Measurements from ENCODE around the gene PACRG.

The PACRG gene

GRCh38 chr6:163320804-163321203 is 593.0 kb downstream of the PACRG start:
- Histone ChIP-seq H3K27me3 (ENCODE audit: control insufficient read depth, insufficient read depth, low read length) (no peaks in the 10 kb centered on the region), H3K36me3 (ENCODE audit: control insufficient read depth, insufficient read depth, low read length) (no peaks in the 10 kb centered on the region), H3K9ac (ENCODE audit: low read length) (no peak overlapping the region), H3K4me1 (ENCODE audit: control insufficient read depth, insufficient read depth, low read length) (peaks cover 3% of the 10 kb centered on the region; the same call in 1 of the 2 replicates), H3K27ac (ENCODE audit: low read depth, low read length) (no peak overlapping the region), H3K9me3 (ENCODE audit: control insufficient read depth, insufficient read depth, low read depth, low read length) (no peaks in the 10 kb centered on the region), H3K4me3 (ENCODE audit: low read depth, low read length) (no peak overlapping the region)

DNA sequence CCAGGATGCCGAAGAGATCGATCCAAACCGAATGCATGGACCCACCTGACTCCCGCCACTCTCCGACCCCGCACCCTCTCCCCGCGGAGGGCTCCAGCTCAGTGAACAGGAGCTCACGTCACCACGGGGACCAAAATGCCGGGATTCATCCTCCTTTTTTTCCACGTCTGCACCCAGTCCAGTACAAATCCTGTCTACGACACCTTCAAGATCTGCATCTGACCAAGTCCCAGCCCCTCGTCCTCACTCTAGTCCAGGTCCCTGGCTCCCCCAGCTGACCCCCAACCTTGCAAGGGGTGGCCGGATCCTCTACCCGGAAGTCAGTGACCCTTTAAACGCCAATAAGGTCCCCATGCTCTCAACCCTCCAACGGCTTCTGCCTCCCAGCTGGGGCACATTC is 593.9 kb downstream of the PACRG start:
- Histone ChIP-seq H3K36me3 (ENCODE audit: control insufficient read depth, insufficient read depth, low read length) (no peaks in the 10 kb centered on the region), H3K4me3 (ENCODE audit: low read depth, low read length) (no peak overlapping the region), H3K27me3 (ENCODE audit: control insufficient read depth, insufficient read depth, low read length) (no peaks in the 10 kb centered on the region), H3K27ac (ENCODE audit: low read depth, low read length) (no peak overlapping the region), H3K4me1 (ENCODE audit: control insufficient read depth, insufficient read depth, low read length) (peaks cover 3% of the 10 kb centered on the region; the same call in 1 of the 2 replicates), H3K9ac (ENCODE audit: low read length) (no peak overlapping the region), H3K9me3 (ENCODE audit: control insufficient read depth, insufficient read depth, low read depth, low read length) (no peaks in the 10 kb centered on the region)

GRCh38 chr6:163323274-163323673 is 595.5 kb downstream of the PACRG start:
- Histone ChIP-seq H3K9me3 (ENCODE audit: control insufficient read depth, insufficient read depth, low read depth, low read length) (peaks cover 9% of the 10 kb centered on the region), H3K27ac (ENCODE audit: low read depth, low read length) (no peak overlapping the region), H3K27me3 (ENCODE audit: control insufficient read depth, insufficient read depth, low read length) (no peaks in the 10 kb centered on the region), H3K4me3 (ENCODE audit: low read depth, low read length) (no peak overlapping the region), H3K36me3 (ENCODE audit: control insufficient read depth, insufficient read depth, low read length) (no peaks in the 10 kb centered on the region), H3K9ac (ENCODE audit: low read length) (no peak overlapping the region), H3K4me1 (ENCODE audit: control insufficient read depth, insufficient read depth, low read length) (peaks cover 3% of the 10 kb centered on the region; the same call in 1 of the 2 replicates)

DNA sequence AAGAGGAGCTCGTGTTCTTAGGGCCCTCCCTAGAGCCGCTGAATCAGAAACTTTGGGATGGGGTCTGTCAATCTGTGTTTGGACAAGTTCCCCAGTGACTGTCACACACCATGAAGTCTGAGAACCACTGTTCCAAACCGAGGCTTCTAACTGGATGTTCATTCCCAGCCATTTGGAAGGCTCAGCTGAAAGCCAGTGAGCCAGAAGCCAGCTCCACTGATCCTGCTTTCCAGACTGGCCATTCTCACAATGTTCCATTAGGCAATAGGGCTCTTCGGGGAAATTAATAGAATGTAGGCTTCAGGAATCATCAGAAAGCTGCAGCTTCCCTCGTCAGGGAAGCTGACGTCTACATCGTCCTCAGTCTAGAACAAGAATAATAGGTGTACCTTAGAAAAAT is 595.9 kb downstream of the PACRG start:
- no peaks in the 10 kb centered on the region for H3K27me3 ChIP-seq (ENCODE audit: control insufficient read depth, insufficient read depth, low read length)
- H3K27ac ChIP-seq (ENCODE audit: low read depth, low read length), result no peak overlapping the region
- H3K9me3 ChIP-seq (ENCODE audit: control insufficient read depth, insufficient read depth, low read depth, low read length), result peaks cover 9% of the 10 kb centered on the region
- H3K4me3 ChIP-seq (ENCODE audit: low read depth, low read length), result no peak overlapping the region
- no peak overlapping the region for H3K9ac ChIP-seq (ENCODE audit: low read length)
- no peaks in the 10 kb centered on the region for H3K36me3 ChIP-seq (ENCODE audit: control insufficient read depth, insufficient read depth, low read length)
- H3K4me1 ChIP-seq (ENCODE audit: control insufficient read depth, insufficient read depth, low read length), result peaks cover 3% of the 10 kb centered on the region; the same call in 1 of the 2 replicates

DNA sequence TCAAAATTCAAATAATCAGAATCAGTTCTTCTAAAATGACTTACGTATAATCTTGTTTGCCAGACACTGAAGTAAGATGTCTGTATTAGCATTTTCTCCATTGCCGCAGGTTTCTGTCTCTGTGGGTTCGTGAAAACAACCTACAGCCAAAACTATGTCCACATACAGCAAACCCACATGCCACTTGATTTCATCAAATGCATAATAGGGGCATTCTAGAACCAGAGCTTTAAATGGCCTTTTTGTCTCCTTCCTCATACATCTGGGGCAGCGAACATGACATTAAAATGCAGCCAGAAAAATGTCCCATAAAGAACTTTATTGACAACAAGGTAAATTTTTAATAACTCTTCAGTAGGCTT is 596.5 kb downstream of the PACRG start:
- H3K36me3 ChIP-seq (ENCODE audit: control insufficient read depth, insufficient read depth, low read length), result no peaks in the 10 kb centered on the region
- H3K27ac ChIP-seq (ENCODE audit: low read depth, low read length), result no peak overlapping the region
- peaks cover 9% of the 10 kb centered on the region for H3K9me3 ChIP-seq (ENCODE audit: control insufficient read depth, insufficient read depth, low read depth, low read length)
- peaks cover 3% of the 10 kb centered on the region; the same call in 1 of the 2 replicates for H3K4me1 ChIP-seq (ENCODE audit: control insufficient read depth, insufficient read depth, low read length)
- H3K9ac ChIP-seq (ENCODE audit: low read length), result no peak overlapping the region
- H3K27me3 ChIP-seq (ENCODE audit: control insufficient read depth, insufficient read depth, low read length), result no peaks in the 10 kb centered on the region
- H3K4me3 ChIP-seq (ENCODE audit: low read depth, low read length), result no peak overlapping the region

GRCh38 chr6:163324688-163325389 is 597.1 kb downstream of the PACRG start:
- H3K9me3 ChIP-seq (ENCODE audit: control insufficient read depth, insufficient read depth, low read depth, low read length), result peaks cover 9% of the 10 kb centered on the region
- no peaks in the 10 kb centered on the region for H3K36me3 ChIP-seq (ENCODE audit: control insufficient read depth, insufficient read depth, low read length)
- no peak overlapping the region for H3K27ac ChIP-seq (ENCODE audit: low read depth, low read length)
- no peak overlapping the region for H3K9ac ChIP-seq (ENCODE audit: low read length)
- H3K27me3 ChIP-seq (ENCODE audit: control insufficient read depth, insufficient read depth, low read length), result no peaks in the 10 kb centered on the region
- H3K4me3 ChIP-seq (ENCODE audit: low read depth, low read length), result no peak overlapping the region
- peaks cover 6% of the 10 kb centered on the region; the same call in 1 of the 2 replicates for H3K4me1 ChIP-seq (ENCODE audit: control insufficient read depth, insufficient read depth, low read length)

GRCh38 chr6:163325390-163325784 is 597.6 kb downstream of the PACRG start:
- Histone ChIP-seq H3K4me1 (ENCODE audit: control insufficient read depth, insufficient read depth, low read length) (peaks cover 11% of the 10 kb centered on the region; the same call in 1 of the 2 replicates), H3K9me3 (ENCODE audit: control insufficient read depth, insufficient read depth, low read depth, low read length) (peaks cover 9% of the 10 kb centered on the region), H3K27ac (ENCODE audit: low read depth, low read length) (no peak overlapping the region), H3K9ac (ENCODE audit: low read length) (no peak overlapping the region), H3K27me3 (ENCODE audit: control insufficient read depth, insufficient read depth, low read length) (no peaks in the 10 kb centered on the region), H3K36me3 (ENCODE audit: control insufficient read depth, insufficient read depth, low read length) (no peaks in the 10 kb centered on the region), H3K4me3 (ENCODE audit: low read depth, low read length) (no peak overlapping the region)

GRCh38 chr6:163327165-163327880 is 599.5 kb downstream of the PACRG start:
- Histone ChIP-seq H3K27ac (ENCODE audit: low read depth, low read length) (no peak overlapping the region), H3K9me3 (ENCODE audit: control insufficient read depth, insufficient read depth, low read depth, low read length) (peaks cover 9% of the 10 kb centered on the region), H3K36me3 (ENCODE audit: control insufficient read depth, insufficient read depth, low read length) (no peaks in the 10 kb centered on the region), H3K4me3 (ENCODE audit: low read depth, low read length) (no peak overlapping the region), H3K4me1 (ENCODE audit: control insufficient read depth, insufficient read depth, low read length) (peaks cover 13% of the 10 kb centered on the region; the same call in 1 of the 2 replicates), H3K9ac (ENCODE audit: low read length) (no peak overlapping the region), H3K27me3 (ENCODE audit: control insufficient read depth, insufficient read depth, low read length) (no peaks in the 10 kb centered on the region)

- Histone ChIP-seq H3K36me3 (ENCODE audit: control insufficient read depth, insufficient read depth, low read length) (no peaks in the 10 kb centered on the region), H3K4me1 (ENCODE audit: control insufficient read depth, insufficient read depth, low read length) (peaks cover 13% of the 10 kb centered on the region; the same call in 1 of the 2 replicates), H3K9me3 (ENCODE audit: control insufficient read depth, insufficient read depth, low read depth, low read length) (peaks cover 9% of the 10 kb centered on the region), H3K4me3 (ENCODE audit: low read depth, low read length) (no peak overlapping the region), H3K27ac (ENCODE audit: low read depth, low read length) (no peak overlapping the region), H3K27me3 (ENCODE audit: control insufficient read depth, insufficient read depth, low read length) (no peaks in the 10 kb centered on the region), H3K9ac (ENCODE audit: low read length) (no peak overlapping the region)
These were observed 600.1 kb downstream of the PACRG start for GRCh38 chr6:163327921-163328320.

GRCh38 chr6:163328411-163328810 is 600.6 kb downstream of the PACRG start:
- Histone ChIP-seq H3K4me3 (ENCODE audit: low read depth, low read length) (no peak overlapping the region), H3K36me3 (ENCODE audit: control insufficient read depth, insufficient read depth, low read length) (no peaks in the 10 kb centered on the region), H3K27ac (ENCODE audit: low read depth, low read length) (no peak overlapping the region), H3K27me3 (ENCODE audit: control insufficient read depth, insufficient read depth, low read length) (no peaks in the 10 kb centered on the region), H3K9ac (ENCODE audit: low read length) (no peak overlapping the region), H3K9me3 (ENCODE audit: control insufficient read depth, insufficient read depth, low read depth, low read length) (peaks cover 9% of the 10 kb centered on the region), H3K4me1 (ENCODE audit: control insufficient read depth, insufficient read depth, low read length) (peaks cover 13% of the 10 kb centered on the region; the same call in 1 of the 2 replicates)

GRCh38 chr6:163329991-163330390 is 602.2 kb downstream of the PACRG start:
- Histone ChIP-seq H3K9me3 (ENCODE audit: control insufficient read depth, insufficient read depth, low read depth, low read length) (peaks cover 9% of the 10 kb centered on the region), H3K27me3 (ENCODE audit: control insufficient read depth, insufficient read depth, low read length) (no peaks in the 10 kb centered on the region), H3K9ac (ENCODE audit: low read length) (no peak overlapping the region), H3K27ac (ENCODE audit: low read depth, low read length) (no peak overlapping the region), H3K36me3 (ENCODE audit: control insufficient read depth, insufficient read depth, low read length) (no peaks in the 10 kb centered on the region), H3K4me3 (ENCODE audit: low read depth, low read length) (no peak overlapping the region), H3K4me1 (ENCODE audit: control insufficient read depth, insufficient read depth, low read length) (peaks cover 11% of the 10 kb centered on the region; the same call in 1 of the 2 replicates)

All from HUES6 (cell line).